Activated CD8-positive, alpha-beta memory T cell treated with anti-CD3 and anti-CD28 coated beads, Interleukin-2, amount 50 U/mL, for 24 hours (primary cell): ENCODE measurements around the gene DTX1.
"Not testable (repeated sequence)": the region's sequence is repeated elsewhere in the genome, so short reads cannot be mapped to it uniquely, and the experiment has no call there.

Experiments
- DNase-seq: peaks from one replicate; pipeline ENCODE4 v3.0.0-alpha.2; 2020; ENCODE audit errors: extremely low read depth

Gene DTX1

GRCh38 chr12:113136990-113137511 lies 80.5 kb downstream of the DTX1 start:
- no peak for DNase-seq

- no peak for DNase-seq
Measured at GRCh38 chr12:113137861-113138783, 81.6 kb downstream of the DTX1 start.

DNA sequence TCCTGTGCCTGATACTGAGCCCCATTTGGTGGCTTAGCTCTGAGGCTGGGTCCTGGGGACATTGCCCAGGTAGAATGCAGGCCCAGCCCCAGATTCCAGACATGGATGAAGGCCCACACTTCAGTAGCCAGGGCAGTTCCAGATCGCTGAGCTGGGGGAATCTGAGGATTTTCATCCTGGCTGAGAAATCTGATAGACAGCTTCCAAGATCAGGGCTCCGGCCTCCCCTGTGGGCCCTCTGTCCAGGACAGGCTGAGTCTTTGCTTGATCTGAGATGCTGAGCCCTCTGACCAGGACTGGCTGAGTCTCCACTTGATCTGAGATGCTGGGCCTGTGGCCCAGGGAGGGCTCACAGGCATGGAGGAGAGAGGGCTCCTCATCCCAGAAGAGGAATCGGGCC lies 82.3 kb downstream of the DTX1 start:
- DNase-seq = no peak

GRCh38 chr12:113140706-113141105 lies 84.2 kb downstream of the DTX1 start:
- DNase-seq = no peak

DNA sequence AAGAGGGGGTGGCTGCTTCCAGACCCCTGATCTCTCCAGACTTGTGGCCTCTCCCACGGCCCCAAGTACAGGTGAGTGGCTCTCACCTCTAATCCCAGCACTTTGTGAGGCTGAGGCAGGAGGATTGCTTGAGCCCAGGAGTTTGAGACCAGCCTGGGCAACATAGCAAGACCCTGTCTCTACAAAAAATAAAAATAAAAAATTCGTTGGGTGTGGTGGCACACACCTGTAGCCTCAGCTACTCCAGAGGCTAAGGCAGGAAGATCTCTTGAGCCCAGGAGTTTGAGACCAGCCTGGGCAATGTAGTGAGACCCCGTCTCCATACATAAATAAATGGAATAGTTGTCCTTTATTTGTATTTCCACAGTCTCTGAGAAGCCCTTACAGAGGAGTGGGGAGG lies 85.2 kb downstream of the DTX1 start:
- DNase-seq = not testable (repeated sequence)

DNA sequence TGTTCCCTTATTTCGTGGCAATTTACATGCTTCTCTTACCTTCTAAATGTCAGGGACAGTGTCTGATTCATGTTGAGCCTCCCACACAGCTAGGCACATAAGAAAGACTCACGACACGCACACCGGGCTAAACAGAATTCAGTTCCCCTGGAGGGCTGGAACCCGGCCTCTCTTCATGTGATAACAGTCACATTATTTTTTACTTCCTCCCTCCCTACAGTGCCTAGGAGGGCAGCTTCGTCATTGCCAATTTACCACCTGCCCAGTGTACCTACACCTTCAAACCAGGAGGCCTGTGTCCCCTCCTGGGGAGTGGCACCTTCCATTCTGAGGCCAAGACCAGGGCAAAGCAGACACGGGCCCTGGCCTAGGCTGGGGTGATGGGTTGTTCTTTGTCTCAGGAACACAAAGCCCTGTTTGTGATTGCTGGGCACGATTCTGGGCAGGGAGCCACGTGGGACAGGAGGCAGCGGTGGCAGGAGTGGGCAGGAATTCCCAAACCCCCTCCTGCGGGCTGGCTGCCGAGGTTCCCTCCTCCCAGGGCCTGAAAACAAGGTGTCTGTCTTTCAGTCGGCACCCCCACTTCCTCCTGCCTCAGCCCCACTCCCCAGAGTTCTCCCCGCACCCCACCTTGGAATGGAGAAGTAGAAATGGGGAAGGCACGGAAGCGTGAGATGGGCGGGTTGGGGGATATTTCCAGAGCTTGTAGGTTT lies 85.8 kb downstream of the DTX1 start:
- DNase-seq = no peak

DNA sequence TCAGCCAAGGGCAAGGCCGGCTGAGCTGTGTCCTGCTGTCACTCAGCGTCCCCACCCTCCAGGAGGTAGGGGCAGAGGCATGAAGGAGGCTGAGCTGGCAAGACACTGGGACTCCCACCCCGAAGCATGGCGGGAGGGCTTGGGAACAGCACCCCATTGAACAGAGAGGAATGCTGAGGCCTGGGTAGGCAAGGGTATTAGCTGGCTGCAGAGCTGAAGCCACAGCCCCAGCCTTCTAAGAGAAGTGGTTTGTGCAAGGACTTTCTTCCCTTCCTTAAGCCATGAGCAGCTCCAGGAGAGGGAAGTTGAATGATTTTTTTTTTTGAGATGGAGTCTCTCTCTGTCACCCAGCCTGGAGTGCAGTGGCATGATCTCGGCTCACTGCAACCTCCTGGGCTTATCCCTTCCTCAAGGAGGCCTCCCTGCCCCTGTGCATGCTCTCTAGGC lies 86.4 kb downstream of the DTX1 start:
- DNase-seq = no peak

DNA sequence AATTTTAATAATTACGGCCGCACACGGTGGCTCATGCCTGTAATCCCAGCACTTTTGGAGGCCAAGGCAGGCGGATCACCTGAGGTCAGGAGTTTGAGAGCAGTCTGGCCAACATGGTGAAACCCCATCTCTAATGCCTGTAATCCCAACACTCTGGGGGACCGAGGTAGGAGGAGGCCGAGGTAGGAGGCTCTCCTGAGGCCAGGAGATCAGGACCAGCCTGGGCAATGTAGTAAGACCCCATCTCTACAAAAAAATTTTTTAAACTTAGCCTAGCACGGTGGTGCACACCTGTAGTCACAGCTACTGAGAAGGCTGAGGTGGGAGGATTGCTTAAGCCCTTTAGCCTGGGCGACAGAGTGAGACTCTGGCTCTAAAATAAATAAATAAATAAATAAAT lies 87.4 kb downstream of the DTX1 start:
- no peak for DNase-seq

DNA sequence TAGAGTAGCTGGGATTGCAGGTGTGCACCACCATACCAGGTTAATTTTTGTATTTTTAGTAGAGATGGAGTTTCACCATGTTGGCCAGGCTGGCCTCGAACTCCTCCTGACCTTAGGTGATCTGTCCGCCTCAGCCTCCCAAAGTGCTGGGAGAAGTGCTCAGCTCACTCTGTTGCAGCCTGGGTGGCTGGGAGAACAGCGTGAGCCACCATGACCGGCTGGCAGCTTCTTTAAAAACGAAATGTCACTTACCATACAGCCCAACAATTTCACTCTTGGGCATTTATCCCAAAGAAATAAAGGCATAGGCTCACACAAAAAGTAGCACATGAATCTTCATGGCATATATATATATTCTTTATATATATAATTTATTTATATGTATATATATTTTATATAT lies 88.3 kb downstream of the DTX1 start:
- no peak for DNase-seq

GRCh38 chr12:113145720-113146551 lies 89.4 kb downstream of the DTX1 start:
- no peak for DNase-seq

DNA sequence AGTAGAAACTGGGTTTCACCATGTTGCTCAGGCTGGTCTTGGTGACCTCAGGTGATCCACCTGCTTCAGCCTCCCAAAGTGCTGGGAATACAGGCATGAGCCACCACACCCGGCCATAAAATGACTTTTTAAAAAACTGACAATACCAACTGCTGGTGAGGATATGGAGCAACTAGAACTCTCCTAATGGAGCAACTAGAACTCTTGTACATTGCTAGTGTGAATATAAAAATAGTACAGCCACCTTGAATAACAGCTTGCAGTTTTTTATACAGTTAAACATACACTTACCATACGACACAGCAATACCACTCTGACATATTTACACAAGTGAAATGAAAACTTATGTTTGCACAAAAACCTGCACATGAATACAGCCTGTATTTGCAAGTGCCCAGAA lies 90.5 kb downstream of the DTX1 start:
- no peak for DNase-seq
